Tibial nerve (tissue), 4 donors: ENCODE data around the gene SDK2. TPM values are rescaled to one million over a fixed set of nuclear protein-coding genes. Genes with fewer than 3 reads are reported as not detected.
A peak's percentile ranks its signal among the peaks of the same experiment; 100 is the strongest.

Experiments
- DNase-seq, 2 donors: peaks; one replicate each; pipeline ENCODE4 v3.0.0-alpha.2; 2019; ENCODE audit warnings: low spot score in 2 of 2
- H3K27ac ChIP-seq, 4 donors: fragments of 200-600 bp; sonication (generic) in 3 of 4; one replicate each; pipeline ENCODE4 v1.5.1; 2017 to 2019; ENCODE audit warnings: mild to moderate bottlenecking in 1 of 4
- H3K27me3 ChIP-seq, 2 donors: fragments of 200-600 bp; sonication (generic) in 1 of 2; one replicate each; pipeline versions ENCODE4 v1.5.1 to v1.6.0; 2017 to 2019
- H3K36me3 ChIP-seq, 3 donors: fragments of 200-600 bp; sonication (generic); one replicate each; pipeline ENCODE4 v1.5.1; 2018 to 2019
- H3K4me1 ChIP-seq, 4 donors: fragments of 200-600 bp; sonication (generic) in 3 of 4; one replicate each; pipeline ENCODE4 v1.5.1; 2017 to 2019
- H3K4me3 ChIP-seq, 4 donors: fragments of 200-600 bp; sonication (generic) in 3 of 4; one replicate each; pipeline ENCODE4 v1.5.1; 2017 to 2019; ENCODE audit warnings: mild to moderate bottlenecking in 1 of 4, moderate library complexity in 1 of 4
- H3K9me3 ChIP-seq, 4 donors: fragments of 200-600 bp; sonication (generic) in 3 of 4; one replicate each; pipeline ENCODE4 v1.5.1; 2017 to 2019
- CTCF ChIP-seq, 5 experiments: fragments of 200-600 bp in 3 of 5; fragments of 450-650 bp in 2 of 5; sonication (generic) in 3 of 5; IDR thresholded peaks; one replicate each; pipeline ENCODE4 v1.5.1; 2016 to 2019; ENCODE audit warnings: antibody characterized with exemption in 5 of 5, mild to moderate bottlenecking in 3 of 5, moderate library complexity in 2 of 5
- EP300 ChIP-seq, 2 donors: sonication (generic); formaldehyde crosslinking; IDR thresholded peaks; one replicate each; pipeline ENCODE4 v1.6.1; 2017; ENCODE audit warnings: antibody characterized with exemption in 2 of 2, mild to moderate bottlenecking in 1 of 2
- POLR2A ChIP-seq, 2 donors: fragments of 450-650 bp; IDR thresholded peaks; one replicate each; pipeline ENCODE4 v1.6.1; 2017; ENCODE audit warnings: antibody characterized with exemption in 2 of 2, mild to moderate bottlenecking in 2 of 2, moderate library complexity in 2 of 2
- WGBS, 2 donors: methylation state at CpG; one replicate each; pipeline ENCODE4 v1.1.5; 2018; 5-methylcytosine and 5-hydroxymethylcytosine counted together
- total RNA-seq, 4 donors: library from RNA; depleted of rRNA; stranded (reverse); fragments of >200 nt; gene quantifications; one replicate each; pipeline ENCODE4 v1.1.0, GENCODE V29; 2016

Gene SDK2
- total RNA-seq, 4 donors from 2014 or later = 3.1 to 6.3 (median 4.6) TPM

GRCh38 chr17:73349647-73350046 lies 294.6 kb downstream of the SDK2 start:
- H3K4me1 ChIP-seq = peaks cover 0 to 41% (median 20%) of the 10 kb centered on the region in 4 donors
- TF ChIP-seq POLR2A (IDR thresholded peaks at IDR 0.05) = no peak
- TF ChIP-seq EP300 (IDR thresholded peaks at IDR 0.05) = no peak
- TF ChIP-seq CTCF (IDR thresholded peaks at IDR 0.05) = no peak
- H3K36me3 ChIP-seq = no peaks in the 10 kb centered on the region
- no peaks in the 10 kb centered on the region for H3K27me3 ChIP-seq
- no peak for DNase-seq
- peak overlapping the region; percentile 77 to 96 (median 85) for H3K27ac ChIP-seq
- H3K9me3 ChIP-seq = no peaks in the 10 kb centered on the region
- 91 to 94% methylated on average over 9 of the region's 9 CpGs for WGBS, 2 donors
- H3K4me3 ChIP-seq = no peak overlapping the region

- no peak for DNase-seq
- peak in 1 of 2 donors; percentile 81 for TF ChIP-seq EP300 (IDR thresholded peaks at IDR 0.05)
- no peak for TF ChIP-seq CTCF (IDR thresholded peaks at IDR 0.05)
- TF ChIP-seq POLR2A (IDR thresholded peaks at IDR 0.05) = peak in 1 of 2 donors; percentile 51
- Histone ChIP-seq H3K9me3 (no peaks in the 10 kb centered on the region), H3K36me3 (no peaks in the 10 kb centered on the region), H3K4me1 (peaks cover 0 to 46% (median 22%) of the 10 kb centered on the region in 4 donors), H3K27me3 (no peaks in the 10 kb centered on the region), H3K27ac (peak overlapping the region; percentile 77 to 96 (median 85)), H3K4me3 (no peak overlapping the region)
- WGBS, 2 donors = 31 to 34% methylated on average over 5 to 6 of the region's 6 CpGs
Measured at GRCh38 chr17:73349138-73349537, 295.1 kb downstream of the SDK2 start.

GRCh38 chr17:73348829-73349095 lies 295.5 kb downstream of the SDK2 start:
- no peak for DNase-seq
- Histone ChIP-seq H3K4me3 (no peak overlapping the region), H3K27me3 (no peaks in the 10 kb centered on the region), H3K36me3 (no peaks in the 10 kb centered on the region), H3K9me3 (no peaks in the 10 kb centered on the region), H3K4me1 (peaks cover 0 to 49% (median 25%) of the 10 kb centered on the region in 4 donors), H3K27ac (peak overlapping the region; percentile 74 to 96 (median 85))
- no peak for TF ChIP-seq EP300 (IDR thresholded peaks at IDR 0.05)
- no peak for TF ChIP-seq CTCF (IDR thresholded peaks at IDR 0.05)
- no peak for TF ChIP-seq POLR2A (IDR thresholded peaks at IDR 0.05)
- 29 to 34% methylated on average over 4 of the region's 4 CpGs for WGBS, 2 donors

- DNase-seq = no peak
- Histone ChIP-seq H3K9me3 (no peaks in the 10 kb centered on the region), H3K27ac (peak overlapping the region; percentile 74 to 96 (median 85)), H3K36me3 (no peaks in the 10 kb centered on the region), H3K4me3 (no peak overlapping the region), H3K4me1 (peaks cover 0 to 55% (median 30%) of the 10 kb centered on the region in 4 donors), H3K27me3 (no peaks in the 10 kb centered on the region)
- no peak for TF ChIP-seq POLR2A (IDR thresholded peaks at IDR 0.05)
- no peak for TF ChIP-seq EP300 (IDR thresholded peaks at IDR 0.05)
- TF ChIP-seq CTCF (IDR thresholded peaks at IDR 0.05) = no peak
- 65 to 66% methylated on average over 19 of the region's 19 CpGs for WGBS, 2 donors
Measured at GRCh38 chr17:73348018-73348828, 296.0 kb downstream of the SDK2 start.

GRCh38 chr17:73347351-73347750 lies 296.9 kb downstream of the SDK2 start:
- Histone ChIP-seq H3K27ac (peak overlapping the region; percentile 5 to 96 (median 85)), H3K27me3 (no peaks in the 10 kb centered on the region), H3K9me3 (no peaks in the 10 kb centered on the region), H3K4me1 (peaks cover 0 to 64% (median 37%) of the 10 kb centered on the region in 4 donors), H3K36me3 (no peaks in the 10 kb centered on the region), H3K4me3 (no peak overlapping the region)
- 14% methylated on average over 5 of the region's 5 CpGs for WGBS, 2 donors
- TF ChIP-seq POLR2A (IDR thresholded peaks at IDR 0.05) (no peak), CTCF (IDR thresholded peaks at IDR 0.05) (no peak), EP300 (IDR thresholded peaks at IDR 0.05) (peak in 1 of 2 donors; percentile 85)
- no peak for DNase-seq
